Colonic mucosa (tissue), 4 donors: ENCODE data around the gene FBLIM1. TPM values are rescaled to one million over a fixed set of nuclear protein-coding genes. Genes with fewer than 3 reads are reported as not detected.
"Not testable (repeated sequence)": the region's sequence is repeated elsewhere in the genome, so short reads cannot be mapped to it uniquely, and the experiment has no call there.

Experiments
- DNase-seq: peaks from one replicate; pipeline ENCODE4 v3.0.0-alpha.2; 2020
- H3K27ac ChIP-seq: fragments of 200-600 bp; one replicate; pipeline ENCODE4 v1.8.0; 2021
- H3K27me3 ChIP-seq: fragments of 200-600 bp; one replicate; pipeline ENCODE4 v1.8.0; 2021
- H3K36me3 ChIP-seq: fragments of 200-600 bp; one replicate; pipeline ENCODE4 v1.8.0; 2021
- H3K4me1 ChIP-seq: fragments of 200-600 bp; one replicate; pipeline ENCODE4 v1.8.0; 2021; ENCODE audit warnings: mild to moderate bottlenecking
- H3K4me3 ChIP-seq: fragments of 200-600 bp; one replicate; pipeline ENCODE4 v1.8.0; 2021
- H3K9ac ChIP-seq, 2 donors: one replicate each; pipeline ENCODE4 v1.7.0; 2013; ENCODE audit warnings: control low read depth in 2 of 2, low read depth in 2 of 2, low read length in 2 of 2
- H3K9me3 ChIP-seq: fragments of 200-600 bp; one replicate; pipeline ENCODE4 v1.8.0; 2021
- CTCF ChIP-seq: fragments of 200-600 bp; IDR thresholded peaks from one replicate; pipeline ENCODE4 v1.8.0; 2022; ENCODE audit warnings: antibody characterized with exemption, mild to moderate bottlenecking
- intact Hi-C: fragments of 100-400 bp; cut with DNase I; formaldehyde crosslinking; loops from one replicate; pipeline ENCODE4 v1.14.1; 2022
- total RNA-seq, 2 donors: library from RNA; stranded (reverse); fragmentation: NEBNext Ultra II Directional in 1 of 2; extraction: Animal tissue kit (Norgen Biotek cat#: 25700) in 1 of 2; gene quantifications; one replicate each; pipeline ENCODE4 v1.2.1, GENCODE V29; 2021
- donor health status: healthy.
- donor health status: DM: no; HTN: no; CAD: no.
- donor health status: DM: no; HTN: no; CAD: no.

The FBLIM1 gene
- total RNA-seq, 2 donors from 2014 or later = 167 to 213 TPM

- Histone ChIP-seq H3K36me3 (no peaks in the 10 kb centered on the region), H3K27me3 (no peaks in the 10 kb centered on the region), H3K9ac (no peak overlapping the region), H3K4me1 (no peaks in the 10 kb centered on the region), H3K27ac (no peak overlapping the region), H3K4me3 (no peak overlapping the region), H3K9me3 (no peaks in the 10 kb centered on the region)
- DNase-seq = no peak
- intact Hi-C loops = no loop called here
- TF ChIP-seq CTCF = no peak
These were observed 51.5 kb downstream of the FBLIM1 start for GRCh38 chr1:15810073-15810472.

- no peak overlapping the region for H3K4me3 ChIP-seq
- H3K4me1 ChIP-seq = no peaks in the 10 kb centered on the region
- no peak for TF ChIP-seq CTCF
- DNase-seq = no peak
- H3K27me3 ChIP-seq = no peaks in the 10 kb centered on the region
- no peak overlapping the region for H3K9ac ChIP-seq
- no peak overlapping the region for H3K27ac ChIP-seq
- H3K36me3 ChIP-seq = no peaks in the 10 kb centered on the region
- intact Hi-C loops = loop anchor here (5.0 kb wide), 1 partner anchor 176 kb away; no protein-coding TSS in a partner anchor
- no peaks in the 10 kb centered on the region for H3K9me3 ChIP-seq
These were observed 58.1 kb downstream of the FBLIM1 start for GRCh38 chr1:15816674-15817073.

- no peak overlapping the region for H3K4me3 ChIP-seq
- H3K9ac ChIP-seq = no peak overlapping the region
- DNase-seq = no peak
- intact Hi-C loops = no loop called here
- no peaks in the 10 kb centered on the region for H3K36me3 ChIP-seq
- TF ChIP-seq CTCF = no peak
- H3K27me3 ChIP-seq = no peaks in the 10 kb centered on the region
- H3K4me1 ChIP-seq = no peaks in the 10 kb centered on the region
- no peak overlapping the region for H3K27ac ChIP-seq
- H3K9me3 ChIP-seq = no peaks in the 10 kb centered on the region
These were observed 61.9 kb downstream of the FBLIM1 start for GRCh38 chr1:15820478-15820877.

- no peaks in the 10 kb centered on the region for H3K27me3 ChIP-seq
- no peak overlapping the region for H3K4me3 ChIP-seq
- H3K36me3 ChIP-seq = no peaks in the 10 kb centered on the region
- H3K9me3 ChIP-seq = no peaks in the 10 kb centered on the region
- no peak overlapping the region for H3K9ac ChIP-seq
- H3K4me1 ChIP-seq = no peaks in the 10 kb centered on the region
- intact Hi-C loops = no loop called here
- no peak for DNase-seq
- no peak overlapping the region for H3K27ac ChIP-seq
- TF ChIP-seq CTCF = no peak
These were observed 67.2 kb downstream of the FBLIM1 start for GRCh38 chr1:15825800-15826199.

GRCh38 chr1:15826810-15827507, 68.4 kb downstream of the FBLIM1 start:
- H3K9ac ChIP-seq = no peak overlapping the region
- DNase-seq = no peak
- no peak for TF ChIP-seq CTCF
- H3K27ac ChIP-seq = no peak overlapping the region
- H3K36me3 ChIP-seq = no peaks in the 10 kb centered on the region
- intact Hi-C loops = no loop called here
- no peak overlapping the region for H3K4me3 ChIP-seq
- no peaks in the 10 kb centered on the region for H3K9me3 ChIP-seq
- H3K4me1 ChIP-seq = no peaks in the 10 kb centered on the region
- H3K27me3 ChIP-seq = no peaks in the 10 kb centered on the region

GRCh38 chr1:15827567-15827966, 69.0 kb downstream of the FBLIM1 start:
- H3K27ac ChIP-seq, H3K27me3 ChIP-seq, intact Hi-C loops, H3K9me3 ChIP-seq, DNase-seq, H3K36me3 ChIP-seq, H3K4me3 ChIP-seq, H3K9ac ChIP-seq, H3K4me1 ChIP-seq: not testable (repeated sequence)

- DNase-seq, H3K27ac ChIP-seq, H3K36me3 ChIP-seq, H3K9ac ChIP-seq, H3K4me1 ChIP-seq, H3K9me3 ChIP-seq, H3K27me3 ChIP-seq, H3K4me3 ChIP-seq, intact Hi-C loops: not testable (repeated sequence)
These were observed 70.3 kb downstream of the FBLIM1 start for GRCh38 chr1:15828931-15829330.
